GM19467 (cell line): Measurements from ENCODE around the gene MARF1.
"Not testable (repeated sequence)": the region's sequence is repeated elsewhere in the genome, so short reads cannot be mapped to it uniquely, and the experiment has no call there.

Experiments
- ATAC-seq: cut with Tn5 transposase; IDR thresholded peaks from one replicate; pipeline ENCODE4 v1.9.1; 2021; ENCODE audit warnings: mild to moderate bottlenecking, moderate library complexity; ENCODE audit not compliant: unreplicated experiment

The MARF1 gene

GRCh38 chr16:15621889-15622288 lies 21.1 kb downstream of the MARF1 start:
- no peak for ATAC-seq

- no peak for ATAC-seq
These were observed 21.5 kb downstream of the MARF1 start for GRCh38 chr16:15621456-15621855.

DNA sequence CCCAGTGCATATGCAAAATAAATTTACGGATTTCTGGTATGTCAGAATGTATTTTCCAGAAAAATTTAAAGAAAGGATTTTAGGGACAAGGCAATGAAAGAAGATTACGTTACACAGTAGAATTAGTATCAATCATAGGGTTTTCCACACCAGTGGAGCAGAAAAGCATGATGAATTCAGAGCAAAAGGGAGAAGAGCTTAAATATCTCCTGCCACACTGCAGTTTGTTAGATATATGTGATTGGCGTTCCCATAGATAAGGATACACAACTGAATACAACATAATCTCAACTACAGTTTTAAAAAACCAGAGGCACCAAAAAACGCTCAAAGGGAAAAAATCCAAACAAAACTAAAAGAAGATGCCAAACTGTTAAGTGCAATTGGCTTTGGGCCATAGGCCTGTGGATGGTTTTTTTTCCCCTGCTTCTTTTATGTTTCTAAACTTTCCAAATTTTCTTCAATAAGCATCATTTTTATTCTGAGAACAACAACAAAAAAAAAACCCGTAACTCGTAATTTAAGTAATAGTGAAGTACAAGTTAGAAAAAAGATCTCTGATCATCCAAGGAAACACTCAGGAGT lies 22.3 kb downstream of the MARF1 start:
- ATAC-seq: no peak

GRCh38 chr16:15618392-15618791 lies 24.6 kb downstream of the MARF1 start:
- ATAC-seq: no peak

GRCh38 chr16:15617901-15618300 lies 25.1 kb downstream of the MARF1 start:
- no peak for ATAC-seq

- ATAC-seq: no peak
These were observed 26.3 kb downstream of the MARF1 start for GRCh38 chr16:15616475-15617165.

- ATAC-seq: no peak
These were observed 26.9 kb downstream of the MARF1 start for GRCh38 chr16:15616012-15616411.

GRCh38 chr16:15613676-15614075 lies 29.3 kb downstream of the MARF1 start:
- no peak for ATAC-seq

DNA sequence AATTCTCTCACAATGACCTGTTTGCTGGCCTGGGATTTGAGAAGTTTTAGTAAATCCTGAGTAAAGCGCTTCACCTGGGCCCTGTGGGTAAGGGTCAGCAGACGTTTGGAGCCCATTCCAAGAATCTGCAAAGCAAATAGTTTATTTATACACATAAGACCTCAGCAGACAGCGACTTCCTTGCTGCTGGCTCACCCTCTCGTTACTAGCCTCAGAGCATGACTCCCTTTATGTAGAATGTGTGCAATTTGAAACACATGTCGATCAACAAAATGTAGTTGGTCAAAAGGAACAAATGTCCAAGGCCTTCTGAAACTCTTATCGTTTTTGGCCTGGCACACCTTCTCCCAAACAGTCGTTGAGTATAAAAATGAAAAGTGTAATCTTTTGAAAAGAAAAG lies 31.3 kb downstream of the MARF1 start:
- no peak for ATAC-seq

DNA sequence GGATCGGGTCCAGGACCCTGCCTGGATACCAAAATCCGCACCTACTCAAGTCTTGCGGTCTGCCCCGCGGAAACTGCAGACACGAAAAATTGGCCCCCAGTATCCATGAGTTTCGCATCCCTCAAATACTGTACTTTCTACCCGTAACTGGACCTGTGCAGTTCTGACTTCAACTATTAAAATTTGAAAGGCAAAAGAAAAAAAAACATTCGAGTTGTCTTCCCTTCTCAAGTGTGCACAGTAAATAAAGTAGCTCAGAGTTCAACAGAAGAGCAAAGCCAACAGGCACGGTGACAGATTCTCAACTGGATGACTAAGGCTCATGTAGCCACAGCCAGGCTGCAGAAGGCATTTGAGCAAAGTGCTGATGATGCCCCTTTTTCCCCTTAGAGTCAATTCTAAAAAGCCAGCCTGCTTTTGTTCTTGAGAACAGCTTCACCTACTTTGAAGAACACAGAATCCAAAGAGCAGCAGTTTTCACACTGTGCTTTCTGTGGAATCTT lies 32.5 kb downstream of the MARF1 start:
- ATAC-seq: no peak

GRCh38 chr16:15609286-15609649 lies 33.7 kb downstream of the MARF1 start:
- no peak for ATAC-seq

- no peak for ATAC-seq
These were observed 34.3 kb downstream of the MARF1 start for GRCh38 chr16:15608398-15609285.

DNA sequence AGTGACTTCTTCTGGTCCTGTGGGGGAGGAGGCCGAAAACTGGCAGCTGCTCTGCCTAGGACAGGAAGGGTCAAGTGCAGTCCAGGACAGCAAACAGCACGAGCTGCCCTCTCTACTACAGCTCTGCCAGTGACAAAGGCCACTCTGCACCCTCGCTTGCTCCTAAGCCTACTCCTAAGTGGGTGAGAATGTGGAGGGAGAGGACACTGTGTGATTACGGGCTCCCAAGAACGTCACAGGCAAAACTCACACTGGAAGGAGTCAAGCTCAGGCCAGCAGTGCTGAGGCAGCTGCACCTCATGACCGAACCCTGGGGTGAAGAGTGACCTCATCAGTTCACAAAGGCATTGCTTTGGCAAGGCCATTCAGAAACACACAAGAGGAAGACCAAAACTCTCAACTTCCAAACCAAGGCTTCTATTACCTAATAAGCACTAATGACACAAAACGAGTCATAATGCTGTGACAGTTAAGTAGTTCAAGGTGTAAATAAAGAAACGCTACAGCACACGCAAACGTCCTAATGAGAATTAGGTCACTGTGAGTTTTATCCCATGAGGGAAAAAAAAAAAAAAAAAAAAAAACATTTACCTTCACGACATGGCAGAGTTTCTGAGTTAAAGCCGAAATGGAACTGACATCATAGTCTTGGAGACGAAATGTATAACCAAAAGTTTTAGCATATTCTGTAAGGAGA lies 35.1 kb downstream of the MARF1 start:
- no peak for ATAC-seq

DNA sequence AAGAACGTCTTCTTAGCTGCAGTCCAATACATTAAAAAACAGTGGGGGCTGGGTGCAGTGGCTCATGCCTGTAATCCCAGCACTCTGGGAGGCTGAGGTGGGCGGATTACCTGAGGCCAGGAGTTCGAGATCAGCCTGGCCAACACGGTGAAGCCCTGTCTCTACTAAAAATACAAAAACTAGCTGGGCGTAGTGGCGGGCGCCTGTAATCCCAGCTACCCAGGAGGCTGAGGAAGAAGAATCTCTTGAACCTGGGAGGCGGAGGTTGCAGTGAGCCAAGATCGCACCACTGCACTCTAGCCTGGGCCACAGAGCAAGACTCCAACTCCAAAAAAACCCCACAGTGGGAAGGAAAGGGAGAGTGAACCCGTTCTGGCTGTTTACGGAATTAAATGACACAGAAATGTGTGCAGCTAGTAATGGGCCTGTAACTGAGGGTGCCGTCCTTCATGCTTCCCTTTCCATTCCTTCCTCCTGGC lies 35.7 kb downstream of the MARF1 start:
- ATAC-seq: not testable (repeated sequence)

- ATAC-seq: no peak
These were observed 36.3 kb downstream of the MARF1 start for GRCh38 chr16:15606518-15607220.

- no peak for ATAC-seq
These were observed 37.0 kb downstream of the MARF1 start for GRCh38 chr16:15605839-15606517.

DNA sequence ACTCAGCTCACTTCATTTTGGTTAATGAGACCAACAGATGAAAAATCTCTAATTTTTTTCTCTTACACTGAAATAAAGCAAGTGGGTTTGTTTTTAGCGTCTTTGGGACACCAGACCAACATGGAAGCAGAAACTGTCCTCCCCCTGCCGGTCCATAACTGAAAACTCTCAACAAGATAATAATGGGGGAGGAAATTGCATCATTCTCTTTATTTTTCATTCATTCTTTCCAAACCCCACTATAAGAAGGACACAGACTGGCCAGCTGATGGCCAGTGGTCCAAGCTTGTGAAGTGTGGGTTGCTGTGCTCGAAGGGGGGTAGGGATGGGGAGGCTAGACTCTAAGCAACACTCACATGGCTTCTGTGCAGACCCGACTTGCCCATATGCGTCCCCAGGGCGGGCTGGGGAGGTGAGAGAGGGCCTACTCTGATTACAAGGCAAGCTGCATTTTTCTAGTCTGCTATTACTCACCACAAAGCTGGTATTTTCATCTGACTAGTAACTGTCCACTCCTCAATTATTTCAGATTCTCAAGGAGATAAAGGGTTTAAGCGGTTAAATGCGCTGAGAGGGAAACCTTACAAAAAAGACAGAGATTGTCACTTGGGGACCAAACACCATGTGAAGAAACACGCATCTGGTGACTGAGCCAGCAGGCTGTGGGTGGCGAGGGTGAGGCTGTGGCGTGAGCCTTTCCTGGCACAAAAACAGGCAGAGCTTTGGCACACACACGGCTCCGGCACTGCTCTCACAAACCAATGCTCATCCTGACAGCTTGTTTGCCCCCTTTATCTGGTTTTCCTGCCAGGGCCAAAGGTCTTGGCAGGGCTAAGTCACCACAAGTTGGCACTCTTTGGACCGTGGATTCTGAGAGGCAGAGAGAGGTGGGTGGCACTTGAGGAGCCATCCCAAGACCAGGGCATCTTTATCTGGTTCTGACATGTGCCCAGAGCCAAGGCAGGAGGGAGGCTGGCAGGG lies 38.2 kb downstream of the MARF1 start:
- no peak for ATAC-seq

- ATAC-seq: no peak
These were observed 40.5 kb downstream of the MARF1 start for GRCh38 chr16:15602285-15603044.
